Astrocyte (in vitro differentiated cells and primary cell): ENCODE measurements around the gene DRP2.

Source experiments
- CTCF ChIP-seq: IDR thresholded peaks from 2 replicates; pipeline ENCODE4 v1.5.1; 2011; ENCODE audit warnings: low read depth, mild to moderate bottlenecking, inconsistent platforms, low read length, moderate library complexity; ENCODE audit not compliant: insufficient read depth
- EZH2 ChIP-seq: IDR thresholded peaks from 2 replicates; pipeline ENCODE4 v1.6.1; 2012; ENCODE audit warnings: mild to moderate bottlenecking, low read length, inconsistent platforms; ENCODE audit not compliant: insufficient read depth

- TF ChIP-seq CTCF (no peak), EZH2 (no peak)
These were observed 43.0 kb downstream of the DRP2 start for GRCh38 chrX:101262590-101262989.
